ENCODE data around the gene MSH6. TPM values are rescaled to one million over a fixed set of nuclear protein-coding genes. Genes with fewer than 3 reads are reported as not detected.

MSH6 gene
- total and polyA plus RNA-seq, 9 of the 15 experiments (the other 6 are each of a cell fraction or from before 2014, with no cell fraction given) = 15.3 to 147 (median 80.5) TPM

DNA sequence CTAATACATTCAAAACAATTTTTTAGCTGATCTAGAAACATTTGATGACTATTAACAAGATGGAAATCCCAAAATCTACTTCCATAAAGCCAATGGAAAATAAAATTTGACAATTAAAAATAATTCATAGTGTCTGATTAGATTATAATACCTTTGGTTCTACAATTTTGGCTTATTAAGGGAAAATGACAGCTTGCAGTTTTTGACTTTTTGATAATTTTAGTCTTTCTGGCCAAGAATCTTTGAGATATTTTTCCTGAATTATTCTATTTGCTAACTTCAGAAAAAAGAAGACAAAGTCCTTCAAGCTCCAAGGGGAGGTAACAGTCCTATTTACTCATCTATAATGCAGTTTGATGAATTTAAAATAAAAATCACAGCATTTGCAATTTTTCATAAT lies 39.6 kb downstream of the MSH6 start (continued):
- TF ChIP-seq C11orf30 (IDR thresholded peaks at IDR 0.05; ENCODE audit: low read depth) = peak; percentile 73
- TF ChIP-seq ZNF316 (IDR thresholded peaks at IDR 0.05) = peak; percentile 79
- TF ChIP-seq SMARCA5 (IDR thresholded peaks at IDR 0.05) = no peak
- TF ChIP-seq ZNF143 (CRISPR knock-in tag; IDR thresholded peaks at IDR 0.05) = no peak

DNA sequence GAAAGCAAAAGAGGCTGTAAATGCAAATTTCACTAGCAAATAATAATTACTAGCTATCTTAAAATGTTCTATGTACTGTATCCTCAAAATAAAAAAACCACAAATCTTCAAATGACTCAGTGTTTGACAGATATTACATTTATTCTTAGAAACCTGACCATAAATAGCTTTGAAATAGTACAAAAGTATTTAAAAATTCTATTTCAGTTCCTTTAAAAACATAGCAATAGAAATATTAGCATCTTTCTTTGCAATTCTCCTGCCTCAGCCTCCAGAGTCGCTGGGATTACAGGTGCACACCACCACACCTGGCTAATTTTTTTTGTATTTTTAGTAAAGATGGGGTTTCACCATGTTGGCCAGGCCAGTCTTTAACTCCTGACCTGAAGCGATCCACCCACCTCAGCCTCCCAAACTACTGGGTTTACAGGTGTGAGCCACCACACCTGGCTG lies 50.6 kb downstream of the MSH6 start:
- H3K27me3 ChIP-seq (ENCODE audit: control insufficient read depth in 2 of 2, insufficient read depth in 2 of 2, low read length in 2 of 2) = no peaks in the 10 kb centered on the region
- H3K4me2 ChIP-seq (ENCODE audit: insufficient read depth, low read length) = no peak overlapping the region
- no peaks in the 10 kb centered on the region for H3K9me3 ChIP-seq (replicated peaks; ENCODE audit: control insufficient read depth, insufficient read depth, low read depth, low read length)
- H3K9ac ChIP-seq (ENCODE audit: insufficient read depth in 1 of 2, low read depth in 2 of 2, low read length in 2 of 2) = no peak overlapping the region
- peaks cover 85% of the 10 kb centered on the region for H3K36me3 ChIP-seq (ENCODE audit: control insufficient read depth, insufficient read depth, low read length)
- ChIA-PET POLR2A (interaction anchor here (0.6 to 1.2 kb wide), 3 partner anchors 8 to 100 kb away, joined by 3 to 4 read pairs (median 3); no protein-coding TSS in a partner anchor), CTCF (ENCODE audit: low intra/inter-chr PET ratio) (no interaction called here)
- no peak for ATAC-seq
- no peak overlapping the region for H3K27ac ChIP-seq (ENCODE audit: extremely low read depth, low read depth, low read length)
- 85% methylated on average over 2 of the region's 2 CpGs for WGBS (ENCODE audit: insufficient coverage, low coverage, missing lambda C conversion rate)
- in situ Hi-C loops (cut with MboI) (no loop called here), intact Hi-C loops (cut with micrococcal nuclease) (no loop called here)
- no peaks in the 10 kb centered on the region for H4K20me1 ChIP-seq (replicated peaks; ENCODE audit: control insufficient read depth, insufficient read depth, low read length)
- BruUV-seq (replicated peaks) = no TSS peak
- no peak overlapping the region for H3K4me3 ChIP-seq
- H3K79me2 ChIP-seq (ENCODE audit: control insufficient read depth, insufficient read depth, low read length) = no peaks in the 10 kb centered on the region
- no peaks in the 10 kb centered on the region for H3K4me1 ChIP-seq (replicated peaks in 1 of 2; ENCODE audit: control insufficient read depth in 2 of 2, insufficient read depth in 2 of 2, low read length in 2 of 2)
- H2AFZ ChIP-seq (ENCODE audit: low read depth, low read length) = no peak overlapping the region
- DNase-seq (ENCODE audit: extremely low read depth in 1 of 4, low spot score in 3 of 4) = no peak
- no peaks in the 10 kb centered on the region for H3K9me1 ChIP-seq (ENCODE audit: control insufficient read depth, insufficient read depth, low read length)
- no peak for FAIRE-seq
- TF ChIP-seq ID3 (CRISPR knock-in tag; IDR thresholded peaks at IDR 0.05) (no peak), ID3 (tag; IDR thresholded peaks at IDR 0.05) (no peak), NFXL1 (CRISPR knock-in tag; IDR thresholded peaks at IDR 0.05) (no peak), STAT6 (CRISPR knock-in tag; IDR thresholded peaks at IDR 0.05) (no peak), GMEB1 (CRISPR knock-in tag; IDR thresholded peaks at IDR 0.05) (no peak), ZNF785 (CRISPR knock-in tag; IDR thresholded peaks at IDR 0.05) (no peak), FOS (IDR thresholded peaks at IDR 0.05; ENCODE audit: extremely low read depth, insufficient read length) (no peak), SOX6 (IDR thresholded peaks at IDR 0.05) (no peak)
- TF ChIP-seq, protein P1, sequence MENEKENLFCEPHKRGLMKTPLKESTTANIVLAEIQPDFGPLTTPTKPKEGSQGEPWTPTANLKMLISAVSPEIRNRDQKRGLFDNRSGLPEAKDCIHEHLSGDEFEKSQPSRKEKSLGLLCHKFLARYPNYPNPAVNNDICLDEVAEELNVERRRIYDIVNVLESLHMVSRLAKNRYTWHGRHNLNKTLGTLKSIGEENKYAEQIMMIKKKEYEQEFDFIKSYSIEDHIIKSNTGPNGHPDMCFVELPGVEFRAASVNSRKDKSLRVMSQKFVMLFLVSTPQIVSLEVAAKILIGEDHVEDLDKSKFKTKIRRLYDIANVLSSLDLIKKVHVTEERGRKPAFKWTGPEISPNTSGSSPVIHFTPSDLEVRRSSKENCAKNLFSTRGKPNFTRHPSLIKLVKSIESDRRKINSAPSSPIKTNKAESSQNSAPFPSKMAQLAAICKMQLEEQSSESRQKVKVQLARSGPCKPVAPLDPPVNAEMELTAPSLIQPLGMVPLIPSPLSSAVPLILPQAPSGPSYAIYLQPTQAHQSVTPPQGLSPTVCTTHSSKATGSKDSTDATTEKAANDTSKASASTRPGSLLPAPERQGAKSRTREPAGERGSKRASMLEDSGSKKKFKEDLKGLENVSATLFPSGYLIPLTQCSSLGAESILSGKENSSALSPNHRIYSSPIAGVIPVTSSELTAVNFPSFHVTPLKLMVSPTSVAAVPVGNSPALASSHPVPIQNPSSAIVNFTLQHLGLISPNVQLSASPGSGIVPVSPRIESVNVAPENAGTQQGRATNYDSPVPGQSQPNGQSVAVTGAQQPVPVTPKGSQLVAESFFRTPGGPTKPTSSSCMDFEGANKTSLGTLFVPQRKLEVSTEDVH (IDR thresholded peaks at IDR 0.05; ENCODE audit: low read depth, partially characterized antibody) = no peak
- TF ChIP-seq, protein P2, sequence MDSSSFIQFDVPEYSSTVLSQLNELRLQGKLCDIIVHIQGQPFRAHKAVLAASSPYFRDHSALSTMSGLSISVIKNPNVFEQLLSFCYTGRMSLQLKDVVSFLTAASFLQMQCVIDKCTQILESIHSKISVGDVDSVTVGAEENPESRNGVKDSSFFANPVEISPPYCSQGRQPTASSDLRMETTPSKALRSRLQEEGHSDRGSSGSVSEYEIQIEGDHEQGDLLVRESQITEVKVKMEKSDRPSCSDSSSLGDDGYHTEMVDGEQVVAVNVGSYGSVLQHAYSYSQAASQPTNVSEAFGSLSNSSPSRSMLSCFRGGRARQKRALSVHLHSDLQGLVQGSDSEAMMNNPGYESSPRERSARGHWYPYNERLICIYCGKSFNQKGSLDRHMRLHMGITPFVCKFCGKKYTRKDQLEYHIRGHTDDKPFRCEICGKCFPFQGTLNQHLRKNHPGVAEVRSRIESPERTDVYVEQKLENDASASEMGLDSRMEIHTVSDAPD (CRISPR knock-in tag; IDR thresholded peaks at IDR 0.05) = no peak
